ENCODE results near the gene PIP5K1C. TPM values are rescaled to one million over a fixed set of nuclear protein-coding genes. Genes with fewer than 3 reads are reported as not detected.
"Not testable (repeated sequence)": the region's sequence is repeated elsewhere in the genome, so short reads cannot be mapped to it uniquely, and the experiment has no call there.

Gene PIP5K1C
- total RNA-seq, 2 donors from 2014 or later: 21.7 to 23.7 TPM

GRCh38 chr19:3591876-3592613 lies 108.2 kb downstream of the PIP5K1C start:
- no peaks in the 10 kb centered on the region for H3K9me3 ChIP-seq (ENCODE audit: control insufficient read depth, low read length, poor library complexity, severe bottlenecking)
- DNase-seq (no peak), ATAC-seq (no peak)
- H3K4me3 Mint-ChIP-seq: no peak overlapping the region
- no peaks in the 10 kb centered on the region for H3K27me3 Mint-ChIP-seq
- H3K36me3 Mint-ChIP-seq (ENCODE audit: low read depth): no peaks in the 10 kb centered on the region
- no peak overlapping the region for H3K27ac Mint-ChIP-seq
- no peaks in the 10 kb centered on the region for H3K4me1 Mint-ChIP-seq

GRCh38 chr19:3590991-3591659 lies 109.1 kb downstream of the PIP5K1C start:
- Mint-ChIP-seq H3K27me3 (no peaks in the 10 kb centered on the region), H3K36me3 (ENCODE audit: low read depth) (no peaks in the 10 kb centered on the region), H3K4me1 (no peaks in the 10 kb centered on the region), H3K4me3 (no peak overlapping the region), H3K27ac (no peak overlapping the region)
- DNase-seq (no peak), ATAC-seq (no peak)
- H3K9me3 ChIP-seq (ENCODE audit: control insufficient read depth, low read length, poor library complexity, severe bottlenecking): no peaks in the 10 kb centered on the region

GRCh38 chr19:3589949-3590348 lies 110.3 kb downstream of the PIP5K1C start:
- H3K36me3 Mint-ChIP-seq (ENCODE audit: low read depth): no peaks in the 10 kb centered on the region
- no peak overlapping the region for H3K4me3 Mint-ChIP-seq
- DNase-seq: no peak
- no peaks in the 10 kb centered on the region for H3K4me1 Mint-ChIP-seq
- ATAC-seq: no peak
- H3K27ac Mint-ChIP-seq: no peak overlapping the region
- no peaks in the 10 kb centered on the region for H3K27me3 Mint-ChIP-seq
- no peaks in the 10 kb centered on the region for H3K9me3 ChIP-seq (ENCODE audit: control insufficient read depth, low read length, poor library complexity, severe bottlenecking)

- ATAC-seq (no peak), DNase-seq (no peak)
- no peaks in the 10 kb centered on the region for H3K27me3 Mint-ChIP-seq
- no peak overlapping the region for H3K4me3 Mint-ChIP-seq
- H3K4me1 Mint-ChIP-seq: no peaks in the 10 kb centered on the region
- no peaks in the 10 kb centered on the region for H3K9me3 ChIP-seq (ENCODE audit: control insufficient read depth, low read length, poor library complexity, severe bottlenecking)
- H3K27ac Mint-ChIP-seq: no peak overlapping the region
- no peaks in the 10 kb centered on the region for H3K36me3 Mint-ChIP-seq (ENCODE audit: low read depth)
These were observed 110.8 kb downstream of the PIP5K1C start for GRCh38 chr19:3589439-3589838.

- Mint-ChIP-seq H3K4me1 (no peaks in the 10 kb centered on the region), H3K36me3 (ENCODE audit: low read depth) (no peaks in the 10 kb centered on the region), H3K4me3 (no peak overlapping the region), H3K27me3 (no peaks in the 10 kb centered on the region), H3K27ac (no peak overlapping the region)
- DNase-seq (no peak), ATAC-seq (no peak)
- no peaks in the 10 kb centered on the region for H3K9me3 ChIP-seq (ENCODE audit: control insufficient read depth, low read length, poor library complexity, severe bottlenecking)
These were observed 113.4 kb downstream of the PIP5K1C start for GRCh38 chr19:3586707-3587346.

GRCh38 chr19:3586127-3586626 lies 114.1 kb downstream of the PIP5K1C start:
- Mint-ChIP-seq H3K27me3 (no peaks in the 10 kb centered on the region), H3K4me1 (no peaks in the 10 kb centered on the region), H3K36me3 (ENCODE audit: low read depth) (no peaks in the 10 kb centered on the region), H3K27ac (no peak overlapping the region), H3K4me3 (peak overlapping the region; percentile 28)
- peak in 1 of 3 donors; percentile 43 for DNase-seq
- no peaks in the 10 kb centered on the region for H3K9me3 ChIP-seq (ENCODE audit: control insufficient read depth, low read length, poor library complexity, severe bottlenecking)
- peak; percentile 42 for ATAC-seq

- no peak for DNase-seq
- Mint-ChIP-seq H3K4me1 (no peaks in the 10 kb centered on the region), H3K27me3 (no peaks in the 10 kb centered on the region), H3K27ac (no peak within 1 kb of the TSS), H3K36me3 (ENCODE audit: low read depth) (no peaks in the 10 kb centered on the region), H3K4me3 (peak within 1 kb of the TSS; percentile 28)
- ATAC-seq: no peak
- no peaks in the 10 kb centered on the region for H3K9me3 ChIP-seq (ENCODE audit: control insufficient read depth, low read length, poor library complexity, severe bottlenecking)
These were observed 114.8 kb downstream of the PIP5K1C start, which contains the start of gene GIPC3 for GRCh38 chr19:3585301-3586126. TSS of gene GIPC3 (plus strand) at chr19:3585478. CDS start at chr19:3585598, 120 bp downstream.

- not testable (repeated sequence) for H3K4me1 Mint-ChIP-seq; H3K27ac Mint-ChIP-seq; ATAC-seq; DNase-seq; H3K36me3 Mint-ChIP-seq (ENCODE audit: low read depth); H3K27me3 Mint-ChIP-seq; H3K9me3 ChIP-seq (ENCODE audit: control insufficient read depth, low read length, poor library complexity, severe bottlenecking); H3K4me3 Mint-ChIP-seq
These were observed 116.0 kb downstream of the PIP5K1C start for GRCh38 chr19:3584036-3584802.

- not testable (repeated sequence) for DNase-seq; H3K4me3 Mint-ChIP-seq; H3K36me3 Mint-ChIP-seq (ENCODE audit: low read depth); H3K27me3 Mint-ChIP-seq; H3K9me3 ChIP-seq (ENCODE audit: control insufficient read depth, low read length, poor library complexity, severe bottlenecking); H3K27ac Mint-ChIP-seq; ATAC-seq; H3K4me1 Mint-ChIP-seq
These were observed 118.5 kb downstream of the PIP5K1C start for GRCh38 chr19:3581792-3582191.

Other genes starting within 250 kb of the PIP5K1C start
- gene SMIM24, start 219.9 kb downstream of the PIP5K1C start, total RNA-seq: not detected
- gene SMIM44, start 217.0 kb downstream of the PIP5K1C start, total RNA-seq: not detected
- gene DOHH, start 199.8 kb downstream of the PIP5K1C start, total RNA-seq: 1 to 10 TPM; 4.1 to 5.2 TPM
- gene FZR1, start 194.2 kb downstream of the PIP5K1C start, total RNA-seq: 10 to 100 TPM; 95.0 to 96.6 TPM
- 1 to 10 TPM; 5.0 to 8.4 TPM for gene TEKTIP1, start 161.3 kb downstream of the PIP5K1C start, total RNA-seq
- 10 to 100 TPM; 58.1 to 62.0 TPM for gene MFSD12, start 142.9 kb downstream of the PIP5K1C start, total RNA-seq
- 10 to 100 TPM; 34.0 to 36.7 TPM for gene HMG20B, start 127.5 kb downstream of the PIP5K1C start, total RNA-seq
- 1 to 10 TPM in 1 of 2 donors, under 1 TPM in 1; 0.42 to 3.3 TPM for gene GIPC3, start 115.0 kb downstream of the PIP5K1C start, total RNA-seq
- 10 to 100 TPM in 1 of 2 donors, 1 to 10 TPM in 1; 1.0 to 10.4 TPM for gene TBXA2R, start 93.6 kb downstream of the PIP5K1C start, total RNA-seq
- 10 to 100 TPM; 32.8 to 34.4 TPM for gene CACTIN, start 73.7 kb downstream of the PIP5K1C start, total RNA-seq
- 10 to 100 TPM; 13.4 to 14.2 TPM for gene TJP3, start 7.9 kb upstream of the PIP5K1C start, total RNA-seq
- gene APBA3, start 61.2 kb upstream of the PIP5K1C start, total RNA-seq: 10 to 100 TPM; 71.9 to 75.1 TPM
- 10 to 100 TPM; 63.9 to 86.2 TPM for gene MRPL54, start 62.2 kb upstream of the PIP5K1C start, total RNA-seq
- not detected for gene RAX2, start 71.8 kb upstream of the PIP5K1C start, total RNA-seq
- 10 to 100 TPM; 10.0 to 13.3 TPM for gene MATK, start 85.9 kb upstream of the PIP5K1C start, total RNA-seq
- 1 to 10 TPM; 1.2 to 1.3 TPM for gene ZFR2, start 168.6 kb upstream of the PIP5K1C start, total RNA-seq
- under 1 TPM in 1 of 2 donors, not detected in 1; 0.60 TPM for gene ATCAY, start 180.2 kb upstream of the PIP5K1C start, total RNA-seq
- not detected for gene NMRK2, start 232.6 kb upstream of the PIP5K1C start, total RNA-seq

Measured in T-helper 17 cell (primary cell).